ENCODE measurements around the gene OR2AE1.

The OR2AE1 gene

DNA sequence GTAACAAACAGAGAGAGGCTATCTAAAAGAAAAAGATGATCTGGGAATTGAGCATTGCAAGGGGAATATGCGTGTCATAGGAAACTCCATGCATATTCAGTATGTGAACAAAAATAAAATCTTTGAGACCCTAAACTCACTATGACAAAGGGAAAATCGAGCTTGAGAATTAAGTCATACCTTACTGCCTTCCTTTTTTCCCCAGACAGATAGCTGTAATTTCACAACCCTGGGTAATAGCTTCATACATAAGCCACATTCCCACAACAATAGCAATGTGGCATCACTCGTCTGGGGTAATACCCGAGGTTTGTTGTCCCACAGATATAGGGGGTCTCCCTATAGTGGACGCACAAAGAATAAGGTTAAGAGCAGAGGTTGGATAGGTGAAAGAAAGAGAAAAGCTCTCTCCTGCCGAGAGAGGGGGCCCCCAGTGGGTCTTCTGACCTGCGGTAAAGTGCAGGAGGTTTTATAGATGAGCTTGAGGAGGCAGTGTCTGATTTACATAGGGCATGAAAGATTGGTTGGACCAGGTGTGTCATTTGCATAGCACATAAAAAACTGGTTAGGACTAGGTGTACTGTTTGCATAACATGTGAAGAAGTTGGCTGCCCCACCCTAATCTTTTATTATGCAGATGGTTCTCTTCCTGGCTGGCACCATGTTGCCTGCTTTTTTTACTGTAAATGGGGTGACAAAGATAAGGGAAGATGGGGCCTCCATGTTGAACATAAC, 37.4 kb downstream of the OR2AE1 start:
- no peak overlapping the region for H3K4me2 ChIP-seq (ENCODE audit: low read length)
- H3K79me1 ChIP-seq (ENCODE audit: low read length), result no peaks in the 10 kb centered on the region
- H2BK5ac ChIP-seq (ENCODE audit: low read length), result peak overlapping the region; percentile 48
- peak overlapping the region; percentile 31 for H3K56ac ChIP-seq (ENCODE audit: low read length)
- no peaks in the 10 kb centered on the region for H3K27me3 ChIP-seq (ENCODE audit: insufficient read depth, low read length, poor library complexity)
- H3K18ac ChIP-seq (ENCODE audit: low read length), result no peak overlapping the region
- no peak overlapping the region for H2AK5ac ChIP-seq (ENCODE audit: low read length)
- H4K8ac ChIP-seq (ENCODE audit: low read depth, low read length), result no peak overlapping the region
- DNase-seq, result peak; percentile 36
- H2BK15ac ChIP-seq (replicated peaks; ENCODE audit: low read depth), result no peak overlapping the region
- WGBS (ENCODE audit: extremely low coverage, insufficient coverage, low lambda C conversion rate), result no CpG with 5 or more reads among the region's 7 CpGs
- H3K4ac ChIP-seq (ENCODE audit: low read depth, low read length), result no peak overlapping the region
- H3K9ac ChIP-seq (ENCODE audit: low read length), result no peak overlapping the region
- H3K4me1 ChIP-seq (ENCODE audit: control insufficient read depth, low read depth, low read length), result peaks cover 8% of the 10 kb centered on the region
- H2BK120ac ChIP-seq (ENCODE audit: low read depth, low read length), result no peak overlapping the region
- H3K27ac ChIP-seq (ENCODE audit: low read depth, low read length), result no peak overlapping the region
- H4K5ac ChIP-seq (ENCODE audit: low read length), result no peak overlapping the region
- no peaks in the 10 kb centered on the region for H3K36me3 ChIP-seq (ENCODE audit: control insufficient read depth, insufficient read depth, low read length)
- H3K4me3 ChIP-seq (ENCODE audit: low read length), result no peak overlapping the region
- no peaks in the 10 kb centered on the region for H3K79me2 ChIP-seq (ENCODE audit: control insufficient read depth, insufficient read depth, low read length)
- no peak overlapping the region for H3K23ac ChIP-seq (ENCODE audit: low read length)

- H3K4me1 ChIP-seq (ENCODE audit: control insufficient read depth, low read depth, low read length), result peaks cover 8% of the 10 kb centered on the region
- peak overlapping the region; percentile 85 for H2BK15ac ChIP-seq (replicated peaks; ENCODE audit: low read depth)
- no peak for DNase-seq
- H3K4me2 ChIP-seq (ENCODE audit: low read length), result no peak overlapping the region
- WGBS (ENCODE audit: extremely low coverage, insufficient coverage, low lambda C conversion rate), result no CpG with 5 or more reads among the region's 5 CpGs
- no peaks in the 10 kb centered on the region for H3K79me1 ChIP-seq (ENCODE audit: low read length)
- no peaks in the 10 kb centered on the region for H3K27me3 ChIP-seq (ENCODE audit: insufficient read depth, low read length, poor library complexity)
- no peak overlapping the region for H4K8ac ChIP-seq (ENCODE audit: low read depth, low read length)
- H3K27ac ChIP-seq (ENCODE audit: low read depth, low read length), result no peak overlapping the region
- no peak overlapping the region for H2AK5ac ChIP-seq (ENCODE audit: low read length)
- no peak overlapping the region for H3K9ac ChIP-seq (ENCODE audit: low read length)
- H3K79me2 ChIP-seq (ENCODE audit: control insufficient read depth, insufficient read depth, low read length), result no peaks in the 10 kb centered on the region
- H3K4me3 ChIP-seq (ENCODE audit: low read length), result no peak overlapping the region
- no peak overlapping the region for H2BK120ac ChIP-seq (ENCODE audit: low read depth, low read length)
- H4K5ac ChIP-seq (ENCODE audit: low read length), result no peak overlapping the region
- H3K23ac ChIP-seq (ENCODE audit: low read length), result no peak overlapping the region
- peak overlapping the region; percentile 28 for H3K18ac ChIP-seq (ENCODE audit: low read length)
- H3K56ac ChIP-seq (ENCODE audit: low read length), result no peak overlapping the region
- no peaks in the 10 kb centered on the region for H3K36me3 ChIP-seq (ENCODE audit: control insufficient read depth, insufficient read depth, low read length)
- peak overlapping the region; percentile 43 for H3K4ac ChIP-seq (ENCODE audit: low read depth, low read length)
- H2BK5ac ChIP-seq (ENCODE audit: low read length), result no peak overlapping the region
These were observed 39.0 kb downstream of the OR2AE1 start for GRCh38 chr7:99837649-99838361.

DNA sequence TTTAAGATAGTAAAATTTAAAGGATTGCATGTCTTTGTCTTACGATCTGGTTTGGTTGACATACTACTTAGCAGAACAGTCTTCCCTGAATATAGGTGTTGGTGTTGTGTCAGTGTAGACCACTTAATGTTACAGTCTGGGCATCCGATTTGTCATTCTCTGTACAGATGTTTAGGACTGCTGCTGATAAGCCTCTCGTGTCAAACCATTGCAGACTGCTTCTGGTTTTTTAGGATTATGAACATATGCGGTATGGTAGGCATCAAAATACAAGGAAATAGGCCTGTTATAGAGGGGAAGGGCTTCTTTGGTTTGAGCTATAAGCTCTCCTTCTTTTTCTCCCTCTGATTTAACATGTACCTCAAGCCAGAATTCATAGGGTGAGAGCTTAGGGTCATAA, 41.6 kb downstream of the OR2AE1 start:
- no peak for DNase-seq
- Histone ChIP-seq H3K18ac (ENCODE audit: low read length) (no peak overlapping the region), H2BK120ac (ENCODE audit: low read depth, low read length) (no peak overlapping the region), H2BK5ac (ENCODE audit: low read length) (no peak overlapping the region), H3K79me2 (ENCODE audit: control insufficient read depth, insufficient read depth, low read length) (no peaks in the 10 kb centered on the region), H3K4me2 (ENCODE audit: low read length) (no peak overlapping the region), H3K23ac (ENCODE audit: low read length) (no peak overlapping the region), H3K4me3 (ENCODE audit: low read length) (no peak overlapping the region), H3K27me3 (ENCODE audit: insufficient read depth, low read length, poor library complexity) (no peaks in the 10 kb centered on the region), H3K27ac (ENCODE audit: low read depth, low read length) (no peak overlapping the region), H2AK5ac (ENCODE audit: low read length) (no peak overlapping the region), H3K4ac (ENCODE audit: low read depth, low read length) (no peak overlapping the region), H2BK15ac (replicated peaks; ENCODE audit: low read depth) (no peak overlapping the region), H3K9ac (ENCODE audit: low read length) (no peak overlapping the region), H3K79me1 (ENCODE audit: low read length) (no peaks in the 10 kb centered on the region), H3K4me1 (ENCODE audit: control insufficient read depth, low read depth, low read length) (peaks cover 10% of the 10 kb centered on the region), H3K56ac (ENCODE audit: low read length) (no peak overlapping the region), H4K5ac (ENCODE audit: low read length) (no peak overlapping the region), H4K8ac (ENCODE audit: low read depth, low read length) (no peak overlapping the region), H3K36me3 (ENCODE audit: control insufficient read depth, insufficient read depth, low read length) (no peaks in the 10 kb centered on the region)
- no CpG with 5 or more reads among the region's 4 CpGs for WGBS (ENCODE audit: extremely low coverage, insufficient coverage, low lambda C conversion rate)

DNA sequence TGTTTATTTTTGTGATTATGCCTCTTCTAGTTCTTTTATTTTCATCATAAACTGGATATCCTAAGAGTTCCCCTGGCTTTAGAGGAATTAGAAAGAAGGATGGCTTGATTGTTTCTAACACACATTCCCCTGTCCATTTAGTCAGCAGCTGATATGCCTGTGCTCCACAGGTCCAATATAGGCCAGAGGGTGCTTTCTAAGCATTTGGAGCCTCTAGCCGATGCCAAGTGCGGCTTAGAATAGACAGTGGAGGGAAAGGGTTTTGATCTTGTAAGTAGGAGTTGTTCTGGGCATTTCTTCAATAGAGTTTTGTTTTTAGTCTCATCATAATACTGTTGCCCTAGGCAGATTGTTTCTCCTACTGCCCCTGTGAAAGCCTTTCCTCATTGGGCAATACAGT, 42.5 kb downstream of the OR2AE1 start:
- no peak overlapping the region for H3K9ac ChIP-seq (ENCODE audit: low read length)
- DNase-seq, result no peak
- no peak overlapping the region for H2BK120ac ChIP-seq (ENCODE audit: low read depth, low read length)
- no peak overlapping the region for H3K4me3 ChIP-seq (ENCODE audit: low read length)
- no peak overlapping the region for H3K23ac ChIP-seq (ENCODE audit: low read length)
- H2AK5ac ChIP-seq (ENCODE audit: low read length), result no peak overlapping the region
- WGBS (ENCODE audit: extremely low coverage, insufficient coverage, low lambda C conversion rate), result no CpG with 5 or more reads among the region's 2 CpGs
- H2BK5ac ChIP-seq (ENCODE audit: low read length), result no peak overlapping the region
- H3K4me1 ChIP-seq (ENCODE audit: control insufficient read depth, low read depth, low read length), result peaks cover 8% of the 10 kb centered on the region
- no peaks in the 10 kb centered on the region for H3K79me1 ChIP-seq (ENCODE audit: low read length)
- H3K4ac ChIP-seq (ENCODE audit: low read depth, low read length), result no peak overlapping the region
- H3K27me3 ChIP-seq (ENCODE audit: insufficient read depth, low read length, poor library complexity), result no peaks in the 10 kb centered on the region
- no peak overlapping the region for H2BK15ac ChIP-seq (replicated peaks; ENCODE audit: low read depth)
- H4K8ac ChIP-seq (ENCODE audit: low read depth, low read length), result no peak overlapping the region
- no peaks in the 10 kb centered on the region for H3K36me3 ChIP-seq (ENCODE audit: control insufficient read depth, insufficient read depth, low read length)
- no peaks in the 10 kb centered on the region for H3K79me2 ChIP-seq (ENCODE audit: control insufficient read depth, insufficient read depth, low read length)
- no peak overlapping the region for H3K56ac ChIP-seq (ENCODE audit: low read length)
- H3K27ac ChIP-seq (ENCODE audit: low read depth, low read length), result no peak overlapping the region
- no peak overlapping the region for H4K5ac ChIP-seq (ENCODE audit: low read length)
- no peak overlapping the region for H3K4me2 ChIP-seq (ENCODE audit: low read length)
- no peak overlapping the region for H3K18ac ChIP-seq (ENCODE audit: low read length)

GRCh38 chr7:99833289-99833877, 43.5 kb downstream of the OR2AE1 start:
- Histone ChIP-seq H3K4me3 (ENCODE audit: low read length) (no peak overlapping the region), H3K56ac (ENCODE audit: low read length) (no peak overlapping the region), H3K4ac (ENCODE audit: low read depth, low read length) (no peak overlapping the region), H3K18ac (ENCODE audit: low read length) (peak overlapping the region; percentile 75), H3K23ac (ENCODE audit: low read length) (no peak overlapping the region), H3K27ac (ENCODE audit: low read depth, low read length) (no peak overlapping the region), H3K79me1 (ENCODE audit: low read length) (no peaks in the 10 kb centered on the region), H3K4me1 (ENCODE audit: control insufficient read depth, low read depth, low read length) (peaks cover 10% of the 10 kb centered on the region), H2BK5ac (ENCODE audit: low read length) (peak overlapping the region; percentile 22), H4K8ac (ENCODE audit: low read depth, low read length) (no peak overlapping the region), H3K36me3 (ENCODE audit: control insufficient read depth, insufficient read depth, low read length) (no peaks in the 10 kb centered on the region), H3K27me3 (ENCODE audit: insufficient read depth, low read length, poor library complexity) (no peaks in the 10 kb centered on the region), H4K5ac (ENCODE audit: low read length) (no peak overlapping the region), H3K79me2 (ENCODE audit: control insufficient read depth, insufficient read depth, low read length) (no peaks in the 10 kb centered on the region), H2BK120ac (ENCODE audit: low read depth, low read length) (no peak overlapping the region), H3K9ac (ENCODE audit: low read length) (no peak overlapping the region), H3K4me2 (ENCODE audit: low read length) (no peak overlapping the region), H2BK15ac (replicated peaks; ENCODE audit: low read depth) (no peak overlapping the region), H2AK5ac (ENCODE audit: low read length) (no peak overlapping the region)
- WGBS (ENCODE audit: extremely low coverage, insufficient coverage, low lambda C conversion rate), result no CpG with 5 or more reads among the region's 8 CpGs
- DNase-seq, result no peak
